NOMO-1 treated with dmso at 0.1 percent for 144 hours (cell line): ENCODE results near the gene CTNND1.

ENCODE experiments used
- DNase-seq: peaks from one replicate; lab custom pipeline; 2025; ENCODE audit not compliant: unreplicated experiment; lab: John Stamatoyannopoulos, UW

The CTNND1 gene

GRCh38 chr11:57758174-57758573, 3.4 kb upstream of the CTNND1 start:
- no peak for DNase-seq

DNA sequence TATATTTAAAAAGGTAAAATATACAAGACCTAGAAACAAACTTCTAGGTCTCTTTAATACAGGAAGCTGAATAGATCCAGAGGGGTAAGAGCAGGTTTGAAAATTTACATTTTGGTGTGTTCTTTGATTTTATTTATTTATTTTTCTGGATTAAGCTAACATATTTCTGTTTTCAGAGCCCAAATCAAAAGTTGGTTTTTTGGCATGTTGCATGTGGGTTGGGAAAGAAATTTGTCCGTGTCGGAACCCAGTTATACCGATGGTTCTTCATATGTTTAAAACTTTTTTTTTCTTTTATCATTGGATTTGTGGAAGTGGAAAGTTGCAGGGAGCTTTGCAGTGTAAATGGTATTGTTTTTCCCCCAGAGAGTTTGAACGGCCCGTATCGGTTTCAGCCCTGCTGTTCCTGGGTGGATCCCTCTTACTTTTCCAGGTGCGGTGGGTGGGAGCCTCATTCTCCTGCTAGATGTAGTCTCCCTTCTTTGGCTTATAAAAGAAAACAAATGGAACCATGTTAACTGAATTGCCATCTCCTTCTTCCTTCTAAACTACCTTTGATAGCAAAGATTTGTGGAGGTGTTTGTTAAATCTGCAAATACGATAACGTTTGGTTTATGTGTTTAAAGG, 746 bp downstream of the CTNND1 start:
- DNase-seq, result no peak

- DNase-seq, result no peak
Observed at GRCh38 chr11:57763568-57763967, 2.0 kb downstream of the CTNND1 start.

DNA sequence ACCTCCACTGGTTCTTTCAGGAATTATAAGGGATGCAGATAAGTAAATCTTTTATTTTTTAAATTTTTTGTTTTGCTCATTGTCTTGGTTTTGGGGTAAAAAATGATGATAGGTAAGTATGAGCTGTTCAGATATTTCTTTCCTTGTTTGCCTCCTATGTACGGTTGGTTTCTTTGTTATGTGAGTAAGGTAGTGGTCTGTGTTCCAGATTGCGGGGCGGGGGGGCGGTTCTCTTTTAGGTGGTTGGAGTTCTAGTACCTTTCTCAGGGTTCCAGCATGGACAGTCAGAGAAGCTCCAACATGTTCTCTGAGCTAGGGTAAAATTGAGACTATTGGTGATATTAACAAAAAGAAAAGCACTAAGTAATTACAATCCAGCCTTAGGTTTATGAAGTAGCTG, 2.4 kb downstream of the CTNND1 start:
- no peak for DNase-seq

- DNase-seq, result no peak
Observed at GRCh38 chr11:57764566-57764965, 3.0 kb downstream of the CTNND1 start.

GRCh38 chr11:57764972-57765371, 3.4 kb downstream of the CTNND1 start:
- DNase-seq, result no peak

DNA sequence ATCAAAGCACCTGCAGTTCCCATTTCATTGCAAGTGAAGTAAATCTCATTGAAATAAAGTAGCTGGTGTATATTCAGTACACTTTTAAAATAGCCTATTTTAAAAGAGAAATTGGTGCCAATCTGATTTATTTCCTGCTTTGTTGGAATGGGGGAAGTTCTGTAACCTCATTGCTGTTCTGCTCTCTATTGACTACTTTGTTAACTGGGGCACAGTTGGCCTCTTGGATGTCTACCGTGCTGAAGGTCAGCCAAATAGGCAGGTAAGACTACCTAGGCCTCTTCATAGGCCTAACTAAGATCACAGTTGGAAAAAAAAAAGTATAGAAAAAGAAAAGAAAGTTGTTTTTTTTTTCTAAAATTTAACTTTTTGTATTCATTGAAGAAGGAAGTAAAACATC, 9.2 kb downstream of the CTNND1 start:
- DNase-seq, result no peak

GRCh38 chr11:57771365-57771764, 9.8 kb downstream of the CTNND1 start:
- no peak for DNase-seq

GRCh38 chr11:57772562-57772961, 11.0 kb downstream of the CTNND1 start:
- DNase-seq, result no peak

DNA sequence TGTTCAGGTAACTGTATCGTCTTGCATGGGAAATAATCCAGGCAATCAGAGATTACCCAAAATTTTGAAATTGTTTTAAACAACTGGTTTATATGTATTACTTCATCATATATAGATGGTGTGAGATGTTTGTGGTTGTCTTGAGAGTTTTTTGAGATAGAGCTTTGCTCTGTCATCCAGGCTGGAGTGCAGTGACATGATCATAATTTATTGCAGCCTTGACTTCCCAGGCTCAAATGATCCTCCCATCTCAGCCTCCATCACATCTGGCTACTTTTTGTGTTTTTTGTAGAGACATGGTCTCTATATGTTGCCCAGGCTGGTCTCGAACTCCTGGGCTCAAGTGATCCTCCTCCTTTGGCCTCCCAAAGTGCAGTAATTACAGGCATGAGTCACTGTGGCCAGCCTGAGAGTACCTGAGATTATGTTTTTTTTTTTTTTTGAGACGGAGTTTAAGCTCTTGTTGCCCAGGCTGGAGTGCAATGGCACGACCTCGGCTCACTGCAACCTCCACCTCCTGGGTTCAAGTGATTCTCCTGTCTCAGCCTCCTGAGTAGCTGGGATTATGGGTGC, 11.5 kb downstream of the CTNND1 start:
- DNase-seq, result no peak

- DNase-seq, result no peak
Observed at GRCh38 chr11:57775491-57775890, 13.9 kb downstream of the CTNND1 start.

DNA sequence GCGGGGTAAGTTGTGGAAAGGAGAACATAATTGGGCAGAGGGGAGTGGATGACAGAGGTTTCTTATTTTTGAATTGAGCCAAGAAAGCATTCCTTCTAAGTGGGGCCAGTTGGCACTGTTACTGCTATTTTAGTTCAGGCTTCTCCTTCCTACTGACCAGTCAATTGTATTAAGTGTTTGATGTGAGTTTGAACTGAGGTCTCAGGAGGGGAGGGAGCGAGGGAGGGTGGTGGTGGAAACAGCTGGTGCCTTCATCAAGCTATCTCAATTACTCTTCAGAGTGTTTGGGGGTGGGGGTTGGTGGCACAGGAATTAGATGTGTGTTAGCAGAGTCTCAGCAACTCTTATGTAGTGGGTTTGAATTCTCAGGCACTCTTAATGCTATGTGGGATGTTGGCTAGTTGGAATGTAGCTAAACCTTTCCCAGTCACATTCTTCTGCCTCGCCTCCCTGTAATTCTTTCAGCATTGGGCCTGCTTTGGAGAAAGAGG, 14.5 kb downstream of the CTNND1 start:
- DNase-seq, result no peak

DNA sequence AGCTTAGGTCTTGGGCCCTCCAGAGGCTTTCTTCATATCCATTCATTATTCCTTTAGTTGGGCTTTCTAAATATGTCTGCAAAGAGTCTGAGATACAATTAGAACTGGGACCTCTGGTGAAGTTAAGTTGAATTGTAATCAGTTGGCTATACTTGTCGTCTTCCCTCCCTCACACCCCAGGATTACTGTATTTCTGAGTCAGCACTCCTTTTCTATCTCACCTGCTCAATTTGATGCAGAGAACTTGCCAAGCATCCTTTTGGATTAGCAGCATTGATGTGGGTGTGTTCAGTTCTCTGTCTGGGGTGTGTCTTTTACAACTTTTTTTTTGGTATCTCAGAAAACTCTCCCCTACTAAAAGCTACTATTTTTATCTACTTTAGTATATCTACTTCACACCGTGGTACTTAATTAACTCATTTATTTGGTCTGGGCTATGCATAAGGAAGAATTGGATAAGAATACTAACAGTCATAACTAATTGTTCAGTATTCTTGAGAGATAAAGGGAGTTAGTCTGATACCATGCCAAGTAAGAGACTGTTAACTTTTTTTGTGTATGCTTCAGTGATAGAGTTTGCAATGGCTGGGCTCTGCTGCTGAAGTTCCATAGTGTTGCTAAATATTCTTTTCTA, 15.1 kb downstream of the CTNND1 start:
- DNase-seq, result no peak

DNA sequence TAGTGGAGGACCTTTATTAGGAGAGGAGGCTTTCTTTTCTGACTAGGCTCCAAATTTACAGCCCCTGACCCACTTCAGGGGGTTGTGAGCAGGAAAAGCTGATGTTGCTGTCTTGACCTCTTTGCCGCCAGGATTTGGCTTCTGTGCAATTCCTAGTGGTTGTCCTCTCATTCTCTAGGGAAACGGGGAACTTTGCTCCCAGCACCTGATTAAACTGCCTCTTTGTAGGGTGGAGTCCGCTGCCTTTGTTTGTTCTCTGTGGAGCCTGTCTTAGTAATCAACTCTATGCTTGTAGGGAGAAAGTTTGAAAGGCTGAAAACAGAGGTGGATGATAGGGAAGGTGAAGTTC, 16.3 kb downstream of the CTNND1 start:
- no peak for DNase-seq

- no peak for DNase-seq
Observed at GRCh38 chr11:57778318-57779037, 16.9 kb downstream of the CTNND1 start.

- DNase-seq, result no peak
Observed at GRCh38 chr11:57779276-57779675, 17.7 kb downstream of the CTNND1 start.

- no peak for DNase-seq
Observed at GRCh38 chr11:57781529-57781943, 19.9 kb downstream of the CTNND1 start.

GRCh38 chr11:57785072-57785471, 23.5 kb downstream of the CTNND1 start:
- no peak for DNase-seq

GRCh38 chr11:57786436-57786835, 24.8 kb downstream of the CTNND1 start:
- no peak for DNase-seq

- DNase-seq, result no peak
Observed at GRCh38 chr11:57787006-57787604, 25.5 kb downstream of the CTNND1 start.

GRCh38 chr11:57787920-57788702, 26.5 kb downstream of the CTNND1 start:
- DNase-seq, result peak; percentile 86
